ENCODE results near the gene GNAI2. TPM values are rescaled to one million over a fixed set of nuclear protein-coding genes. Genes with fewer than 3 reads are reported as not detected.

The GNAI2 gene
- total RNA-seq, 4 donors from 2014 or later: 123 to 325 (median 173) TPM

DNA sequence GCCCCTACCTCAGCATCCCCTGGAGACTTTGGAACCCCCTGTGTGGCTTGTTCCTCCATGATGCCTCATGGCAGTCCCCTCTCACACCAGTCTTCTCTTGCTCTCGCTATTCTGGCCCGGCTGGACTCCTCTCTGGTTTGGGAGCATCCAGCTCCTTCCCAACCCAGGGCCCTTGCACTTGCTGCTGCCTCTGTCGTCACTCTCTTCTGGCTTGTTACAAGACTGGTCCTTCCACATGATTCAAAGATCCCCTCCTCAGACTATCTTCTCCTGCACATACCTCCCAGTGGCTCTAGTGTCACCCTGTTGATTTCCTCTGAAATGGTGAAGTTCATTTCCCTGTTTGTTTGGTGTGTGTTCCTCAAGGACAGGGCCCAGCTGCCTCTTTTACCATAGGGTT lies 6.5 kb upstream of the GNAI2 start:
- H3K9me3 ChIP-seq: no peaks in the 10 kb centered on the region
- no peak for TF ChIP-seq POLR2A (IDR thresholded peaks at IDR 0.05)
- TF ChIP-seq, protein P1, sequence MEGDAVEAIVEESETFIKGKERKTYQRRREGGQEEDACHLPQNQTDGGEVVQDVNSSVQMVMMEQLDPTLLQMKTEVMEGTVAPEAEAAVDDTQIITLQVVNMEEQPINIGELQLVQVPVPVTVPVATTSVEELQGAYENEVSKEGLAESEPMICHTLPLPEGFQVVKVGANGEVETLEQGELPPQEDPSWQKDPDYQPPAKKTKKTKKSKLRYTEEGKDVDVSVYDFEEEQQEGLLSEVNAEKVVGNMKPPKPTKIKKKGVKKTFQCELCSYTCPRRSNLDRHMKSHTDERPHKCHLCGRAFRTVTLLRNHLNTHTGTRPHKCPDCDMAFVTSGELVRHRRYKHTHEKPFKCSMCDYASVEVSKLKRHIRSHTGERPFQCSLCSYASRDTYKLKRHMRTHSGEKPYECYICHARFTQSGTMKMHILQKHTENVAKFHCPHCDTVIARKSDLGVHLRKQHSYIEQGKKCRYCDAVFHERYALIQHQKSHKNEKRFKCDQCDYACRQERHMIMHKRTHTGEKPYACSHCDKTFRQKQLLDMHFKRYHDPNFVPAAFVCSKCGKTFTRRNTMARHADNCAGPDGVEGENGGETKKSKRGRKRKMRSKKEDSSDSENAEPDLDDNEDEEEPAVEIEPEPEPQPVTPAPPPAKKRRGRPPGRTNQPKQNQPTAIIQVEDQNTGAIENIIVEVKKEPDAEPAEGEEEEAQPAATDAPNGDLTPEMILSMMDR (IDR thresholded peaks at IDR 0.05): no peak
- intact Hi-C loops (cut with DNase I; ENCODE audit: low total_unique reads): loop anchor here (5.0 kb wide), 2 partner anchors 37 to 43 kb away; partner anchors contain the start of gene GNAT1
- H3K27me3 ChIP-seq: no peaks in the 10 kb centered on the region
- H3K4me1 ChIP-seq: no peaks in the 10 kb centered on the region
- DNase-seq: no peak
- H3K27ac ChIP-seq: no peak overlapping the region
- H3K4me3 ChIP-seq: no peak overlapping the region
- no peaks in the 10 kb centered on the region for H3K36me3 ChIP-seq

DNA sequence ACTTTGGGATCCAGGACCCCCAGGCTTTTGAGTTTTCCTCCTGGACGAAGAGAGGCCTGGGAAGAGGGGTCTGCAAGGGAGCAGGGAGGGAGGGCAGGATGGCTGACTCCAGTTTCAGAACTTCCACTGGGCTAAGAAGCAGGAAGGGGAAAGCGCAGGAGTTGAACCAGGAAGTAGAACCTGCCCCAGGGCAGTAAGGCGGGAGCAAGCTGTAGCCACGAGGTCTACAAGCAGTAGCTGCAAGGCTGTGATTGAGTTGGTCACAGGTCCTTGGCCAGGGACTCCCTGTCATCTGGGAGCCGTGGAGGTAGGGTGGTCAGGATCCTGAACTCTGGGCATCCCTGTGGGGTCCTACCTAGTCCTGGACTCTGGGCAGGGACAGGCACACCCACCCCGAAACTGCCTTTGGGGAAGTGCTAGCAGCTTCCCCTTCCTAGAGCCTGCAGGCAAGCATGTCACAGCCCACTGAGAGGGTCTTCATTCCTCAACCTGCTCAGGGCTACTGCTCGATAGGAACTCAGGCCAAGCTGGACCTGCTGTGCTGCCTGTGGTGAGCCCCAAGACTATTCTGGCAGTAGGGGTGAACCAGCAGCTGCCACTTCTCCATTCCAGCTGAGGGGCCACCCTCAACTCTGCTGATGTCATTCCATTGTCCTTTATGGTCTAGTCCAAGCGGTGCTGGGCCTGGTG lies 5.8 kb upstream of the GNAI2 start:
- Histone ChIP-seq H3K27ac (no peak overlapping the region), H3K27me3 (no peaks in the 10 kb centered on the region), H3K4me1 (no peaks in the 10 kb centered on the region), H3K9me3 (no peaks in the 10 kb centered on the region), H3K4me3 (no peak overlapping the region), H3K36me3 (no peaks in the 10 kb centered on the region)
- TF ChIP-seq, protein P1 (IDR thresholded peaks at IDR 0.05): no peak
- TF ChIP-seq POLR2A (IDR thresholded peaks at IDR 0.05): no peak
- intact Hi-C loops (cut with DNase I; ENCODE audit: low total_unique reads): no loop called here
- DNase-seq: no peak

DNA sequence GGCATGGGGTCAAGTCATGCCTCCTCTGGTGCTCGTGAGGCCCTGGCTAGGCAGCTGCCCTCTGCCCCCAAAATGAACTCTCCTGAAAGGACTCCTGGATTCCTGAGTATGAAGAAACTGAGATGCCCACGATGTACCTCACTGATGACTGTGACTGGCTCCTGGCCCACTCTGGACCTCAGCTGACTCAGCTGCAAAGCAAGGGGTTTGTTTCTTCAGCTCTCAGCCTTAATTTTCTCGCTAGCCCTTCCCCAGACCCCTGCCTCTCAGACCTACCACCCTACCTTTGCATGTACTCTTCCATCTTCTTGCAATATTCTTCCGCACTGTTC lies 5.2 kb upstream of the GNAI2 start:
- intact Hi-C loops (cut with DNase I; ENCODE audit: low total_unique reads): no loop called here

DNA sequence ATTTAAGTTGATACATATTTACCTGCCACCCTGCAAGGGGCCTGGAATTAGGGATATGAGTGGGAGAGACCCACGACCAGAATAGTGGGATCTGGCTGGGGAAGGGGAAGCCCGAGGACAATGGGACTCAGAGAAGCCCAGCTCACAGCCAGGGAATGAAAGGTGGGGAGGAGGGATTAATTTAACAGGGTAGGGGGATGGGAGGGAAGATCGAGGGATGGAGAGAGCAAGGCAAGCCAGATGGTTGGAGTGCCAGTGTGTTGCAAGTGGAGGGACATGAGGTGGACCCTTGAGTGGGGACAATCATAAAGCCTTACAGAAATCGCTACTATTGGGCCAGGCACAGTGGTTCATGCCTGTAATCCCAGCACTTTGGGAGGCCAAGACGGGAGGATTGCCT lies 4.4 kb upstream of the GNAI2 start:
- no peak overlapping the region for H3K4me3 ChIP-seq
- H3K4me1 ChIP-seq: no peaks in the 10 kb centered on the region
- no peak for TF ChIP-seq POLR2A (IDR thresholded peaks at IDR 0.05)
- TF ChIP-seq, protein P1 (IDR thresholded peaks at IDR 0.05): no peak
- no peaks in the 10 kb centered on the region for H3K36me3 ChIP-seq
- no peak overlapping the region for H3K27ac ChIP-seq
- no peaks in the 10 kb centered on the region for H3K9me3 ChIP-seq
- DNase-seq: no peak
- intact Hi-C loops (cut with DNase I; ENCODE audit: low total_unique reads): no loop called here
- no peaks in the 10 kb centered on the region for H3K27me3 ChIP-seq

More for the DNA sequence above, 5.2 kb upstream of the GNAI2 start:
- no peak overlapping the region for H3K4me3 ChIP-seq
- H3K36me3 ChIP-seq: no peaks in the 10 kb centered on the region
- TF ChIP-seq, protein P1 (IDR thresholded peaks at IDR 0.05): no peak
- no peak for TF ChIP-seq POLR2A (IDR thresholded peaks at IDR 0.05)
- H3K4me1 ChIP-seq: no peaks in the 10 kb centered on the region
- H3K27ac ChIP-seq: no peak overlapping the region
- DNase-seq: no peak
- no peaks in the 10 kb centered on the region for H3K9me3 ChIP-seq
- no peaks in the 10 kb centered on the region for H3K27me3 ChIP-seq

GRCh38 chr3:50232303-50232702 lies 3.7 kb upstream of the GNAI2 start:
- Histone ChIP-seq H3K9me3 (no peaks in the 10 kb centered on the region), H3K27ac (no peak overlapping the region), H3K4me1 (no peaks in the 10 kb centered on the region), H3K36me3 (no peaks in the 10 kb centered on the region), H3K4me3 (no peak overlapping the region), H3K27me3 (no peaks in the 10 kb centered on the region)
- DNase-seq: no peak
- TF ChIP-seq POLR2A (IDR thresholded peaks at IDR 0.05): no peak
- TF ChIP-seq, protein P1 (IDR thresholded peaks at IDR 0.05): no peak
- intact Hi-C loops (cut with DNase I; ENCODE audit: low total_unique reads): no loop called here
